GDM1 (cell line): Measurements from ENCODE around the gene MTCH1.
"Not testable (repeated sequence)": the region's sequence is repeated elsewhere in the genome, so short reads cannot be mapped to it uniquely, and the experiment has no call there.

Source experiments
- DNase-seq: peaks from one replicate; lab custom pipeline; 2025; lab: John Stamatoyannopoulos, UW

MTCH1 gene

DNA sequence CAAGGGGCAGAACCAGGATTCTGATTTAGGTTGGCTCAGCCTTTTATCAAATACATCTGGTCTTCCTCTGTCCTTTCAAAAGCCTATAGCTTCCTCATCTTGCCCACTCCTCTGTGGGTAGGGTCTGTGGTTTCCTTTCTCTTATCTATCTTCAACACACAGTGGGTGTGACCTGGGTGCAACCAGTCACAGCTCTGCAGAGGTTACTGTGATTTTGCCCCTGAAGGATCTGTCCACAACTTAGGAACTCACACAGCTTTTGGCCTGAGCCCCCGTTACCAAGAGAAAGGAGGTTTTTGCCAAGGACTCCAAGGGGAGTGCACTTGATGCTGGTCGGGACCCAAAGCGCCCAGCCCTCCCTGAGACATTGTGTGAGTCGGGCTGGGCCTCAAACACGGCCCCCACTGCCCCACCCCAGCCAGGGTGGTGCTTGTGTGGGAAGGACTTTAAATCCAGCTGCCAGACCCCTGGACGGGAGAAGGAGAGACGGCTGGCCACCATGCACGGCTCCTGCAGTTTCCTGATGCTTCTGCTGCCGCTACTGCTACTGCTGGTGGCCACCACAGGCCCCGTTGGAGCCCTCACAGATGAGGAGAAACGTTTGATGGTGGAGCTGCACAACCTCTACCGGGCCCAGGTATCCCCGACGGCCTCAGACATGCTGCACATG is 31.6 kb downstream of the MTCH1 start, which contains the start of gene PI16:
Gene PI16, plus strand, starts transcription at position 477 of the 670 bp plus-strand sequence. Its CDS starts 23 bp downstream, at position 500.
- peak; percentile 85 for DNase-seq

DNA sequence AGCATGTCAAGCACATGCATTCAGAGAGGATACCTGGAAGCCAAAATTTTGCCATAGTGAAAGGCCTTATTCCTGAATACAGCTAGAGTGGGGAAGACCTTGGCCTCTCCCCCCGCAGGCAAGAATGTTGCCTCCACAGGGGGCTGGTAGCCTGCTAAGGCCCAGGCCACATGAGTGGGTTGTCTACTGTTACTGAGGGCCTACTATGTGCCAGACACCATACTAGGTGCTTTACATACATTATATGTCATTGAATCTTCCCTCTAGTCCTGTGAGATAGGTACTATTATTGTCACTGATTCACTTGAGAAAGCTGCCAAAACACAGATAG is 32.1 kb downstream of the MTCH1 start:
- no peak for DNase-seq

DNA sequence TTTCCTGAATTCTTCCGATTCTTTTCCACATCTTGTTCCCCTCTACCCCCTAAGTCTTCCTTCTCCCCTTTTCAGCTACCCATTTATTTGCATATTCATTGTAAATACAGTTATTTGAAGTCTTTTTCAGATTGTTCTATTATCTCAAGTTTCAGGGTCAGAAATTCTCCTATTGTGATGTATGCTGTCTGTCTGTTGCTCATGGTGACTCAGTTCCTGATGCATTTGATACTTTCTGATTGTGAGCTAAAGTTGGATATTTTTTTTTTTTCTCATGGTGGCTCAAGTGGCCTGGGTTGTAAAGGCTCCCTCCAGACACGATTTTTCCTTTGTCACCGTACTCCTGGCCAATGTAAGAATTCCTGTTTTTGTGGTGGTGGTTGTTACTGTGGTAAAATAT is 36.4 kb downstream of the MTCH1 start:
- DNase-seq, result no peak

GRCh38 chr6:36949076-36949475 is 36.9 kb downstream of the MTCH1 start:
- not testable (repeated sequence) for DNase-seq

DNA sequence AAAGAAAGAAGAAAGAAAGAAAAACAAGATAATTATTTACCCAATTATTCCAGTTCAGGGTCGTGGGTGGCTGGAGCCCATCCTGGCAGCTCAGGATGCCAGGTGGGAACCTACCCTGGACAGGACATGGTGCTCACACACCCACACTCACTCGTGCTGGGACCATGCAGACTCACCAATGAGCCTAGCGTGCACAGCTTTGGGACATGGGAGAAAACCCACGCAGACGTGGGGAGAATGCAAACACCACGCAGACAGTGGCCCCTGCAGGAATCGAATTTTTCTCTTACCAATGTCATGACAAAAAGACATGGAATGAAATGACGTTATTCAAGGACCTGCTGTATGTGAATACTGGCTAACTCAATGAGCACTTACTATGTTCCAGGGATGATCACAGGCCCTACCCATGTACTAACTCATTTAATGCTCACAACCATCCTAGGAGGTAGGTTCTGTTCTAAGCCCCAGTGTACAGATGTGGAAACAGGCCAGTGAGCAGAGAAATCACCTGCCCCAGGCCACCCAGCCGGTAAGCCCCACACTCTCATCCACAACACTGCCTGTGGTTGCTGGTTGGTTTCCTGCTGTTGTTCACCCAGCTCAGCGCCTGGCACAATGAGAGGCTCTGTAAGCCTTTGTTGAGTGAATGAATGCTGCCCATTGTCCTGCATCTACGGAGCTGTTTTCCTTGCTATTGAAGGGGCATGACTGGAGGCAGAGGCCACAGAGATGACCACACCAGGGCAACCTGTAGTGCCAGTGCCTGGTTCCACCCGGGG is 38.2 kb downstream of the MTCH1 start:
- DNase-seq, result peak; percentile 16

GRCh38 chr6:36946526-36946925 is 39.5 kb downstream of the MTCH1 start:
- DNase-seq, result no peak

DNA sequence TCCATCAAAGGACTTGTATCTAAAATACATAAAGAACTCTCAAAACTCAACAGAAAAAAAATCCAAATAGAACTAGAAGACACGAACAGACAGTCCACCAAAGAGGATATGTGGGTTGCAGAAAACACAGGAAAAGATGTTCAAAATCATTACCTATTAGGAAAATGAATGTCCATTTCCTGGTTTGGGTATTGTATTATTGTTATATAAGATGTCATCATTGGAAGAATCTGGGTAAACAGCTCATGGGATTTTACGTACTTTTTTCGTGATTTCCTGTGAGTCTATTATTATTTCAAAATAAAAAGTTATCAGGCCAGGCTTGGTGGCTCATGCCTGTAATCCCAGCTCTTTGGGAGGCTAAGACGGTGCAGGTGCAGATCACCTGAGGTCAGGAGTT is 40.7 kb downstream of the MTCH1 start:
- DNase-seq, result no peak

- DNase-seq, result no peak
These were observed 41.3 kb downstream of the MTCH1 start for GRCh38 chr6:36944650-36945049.

GRCh38 chr6:36942329-36942728 is 43.7 kb downstream of the MTCH1 start:
- not testable (repeated sequence) for DNase-seq

- not testable (repeated sequence) for DNase-seq
These were observed 44.4 kb downstream of the MTCH1 start for GRCh38 chr6:36941561-36941960.

GRCh38 chr6:36940027-36940426 is 46.0 kb downstream of the MTCH1 start:
- no peak for DNase-seq

- not testable (repeated sequence) for DNase-seq
These were observed 47.0 kb downstream of the MTCH1 start for GRCh38 chr6:36939005-36939404.

GRCh38 chr6:36938536-36938935 is 47.5 kb downstream of the MTCH1 start:
- no peak for DNase-seq

DNA sequence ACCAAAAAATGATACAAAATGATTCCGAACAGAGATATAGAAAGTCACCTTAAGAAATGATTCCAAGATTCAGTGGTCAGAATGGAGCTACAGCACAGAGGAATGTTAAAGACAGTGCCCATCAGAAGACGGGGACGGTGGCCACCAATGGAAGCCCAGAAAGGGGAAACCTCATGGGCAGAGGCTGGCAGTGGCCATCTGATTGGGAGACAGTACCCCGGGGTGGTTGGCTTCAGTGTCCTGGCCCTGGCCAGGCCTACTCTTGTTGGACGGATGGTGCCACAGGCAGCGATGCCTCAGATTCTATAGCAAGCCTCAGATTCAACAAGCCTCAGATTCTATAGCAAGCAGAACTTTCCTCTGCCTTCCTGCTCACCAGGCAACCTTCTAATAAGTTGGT is 48.1 kb downstream of the MTCH1 start:
- no peak for DNase-seq

- DNase-seq, result no peak
These were observed 49.2 kb downstream of the MTCH1 start for GRCh38 chr6:36936824-36937223.

DNA sequence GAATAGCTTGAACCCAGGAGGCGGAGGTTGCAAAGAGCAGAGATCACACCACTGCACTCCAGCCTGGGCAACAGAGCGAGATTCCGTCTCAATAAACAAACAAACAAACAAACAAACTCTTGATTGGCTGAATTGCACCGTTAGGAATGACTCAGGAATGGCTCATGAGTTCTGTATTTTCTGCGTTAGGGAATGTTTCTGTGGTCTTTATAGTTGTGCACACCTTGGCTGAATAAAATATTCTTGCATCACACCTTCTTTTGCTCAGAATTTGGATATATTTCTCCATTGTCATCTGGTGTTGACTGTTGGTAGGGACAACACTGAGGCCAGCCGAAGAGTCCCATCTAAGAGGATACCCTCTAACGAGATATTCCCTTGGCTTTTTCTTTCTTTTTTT is 51.1 kb downstream of the MTCH1 start:
- no peak for DNase-seq

- no peak for DNase-seq
These were observed 52.5 kb downstream of the MTCH1 start for GRCh38 chr6:36933519-36933918.

DNA sequence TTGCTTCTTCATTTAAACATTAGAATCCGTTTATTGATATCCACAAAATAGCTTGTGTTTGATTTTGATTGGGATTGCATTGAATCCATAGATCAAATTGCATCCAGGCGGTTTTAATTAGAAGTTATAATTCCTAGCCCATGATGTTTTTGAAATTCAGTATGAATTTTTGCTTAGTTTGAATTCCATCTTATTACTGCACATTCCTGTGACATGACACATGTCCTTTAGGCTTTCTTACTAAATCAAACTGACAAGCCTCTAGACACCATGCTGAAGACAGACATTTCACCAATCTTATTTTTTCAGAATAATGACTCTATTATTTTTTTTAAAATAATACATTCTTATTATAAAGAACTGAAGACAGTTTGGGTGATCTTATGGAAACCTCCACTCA is 52.9 kb downstream of the MTCH1 start:
- DNase-seq, result no peak

DNA sequence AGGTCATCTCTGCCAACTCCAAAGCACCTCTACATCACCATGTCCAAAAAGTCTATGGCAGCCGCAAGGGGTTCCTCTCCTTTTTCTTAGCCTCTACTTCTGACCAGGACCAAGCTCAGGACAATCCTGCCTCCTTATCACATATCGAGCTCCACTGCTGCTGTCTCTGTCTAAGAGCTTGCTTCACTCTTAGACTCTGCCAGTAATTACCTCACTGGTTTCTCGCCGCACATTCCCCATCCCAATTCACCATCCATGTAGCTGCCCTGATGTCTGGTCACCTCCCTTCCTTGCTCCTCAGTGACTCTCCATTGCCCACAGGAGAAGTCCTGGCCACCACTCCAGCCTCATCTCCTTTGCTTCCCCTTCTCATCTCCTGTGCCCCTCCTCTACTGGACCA is 55.5 kb downstream of the MTCH1 start:
- DNase-seq, result no peak

GRCh38 chr6:36929607-36930006 is 56.4 kb downstream of the MTCH1 start:
- no peak for DNase-seq

- DNase-seq, result no peak
These were observed 56.8 kb downstream of the MTCH1 start for GRCh38 chr6:36929152-36929551.

GRCh38 chr6:36928547-36928918 is 57.5 kb downstream of the MTCH1 start:
- DNase-seq, result no peak

DNA sequence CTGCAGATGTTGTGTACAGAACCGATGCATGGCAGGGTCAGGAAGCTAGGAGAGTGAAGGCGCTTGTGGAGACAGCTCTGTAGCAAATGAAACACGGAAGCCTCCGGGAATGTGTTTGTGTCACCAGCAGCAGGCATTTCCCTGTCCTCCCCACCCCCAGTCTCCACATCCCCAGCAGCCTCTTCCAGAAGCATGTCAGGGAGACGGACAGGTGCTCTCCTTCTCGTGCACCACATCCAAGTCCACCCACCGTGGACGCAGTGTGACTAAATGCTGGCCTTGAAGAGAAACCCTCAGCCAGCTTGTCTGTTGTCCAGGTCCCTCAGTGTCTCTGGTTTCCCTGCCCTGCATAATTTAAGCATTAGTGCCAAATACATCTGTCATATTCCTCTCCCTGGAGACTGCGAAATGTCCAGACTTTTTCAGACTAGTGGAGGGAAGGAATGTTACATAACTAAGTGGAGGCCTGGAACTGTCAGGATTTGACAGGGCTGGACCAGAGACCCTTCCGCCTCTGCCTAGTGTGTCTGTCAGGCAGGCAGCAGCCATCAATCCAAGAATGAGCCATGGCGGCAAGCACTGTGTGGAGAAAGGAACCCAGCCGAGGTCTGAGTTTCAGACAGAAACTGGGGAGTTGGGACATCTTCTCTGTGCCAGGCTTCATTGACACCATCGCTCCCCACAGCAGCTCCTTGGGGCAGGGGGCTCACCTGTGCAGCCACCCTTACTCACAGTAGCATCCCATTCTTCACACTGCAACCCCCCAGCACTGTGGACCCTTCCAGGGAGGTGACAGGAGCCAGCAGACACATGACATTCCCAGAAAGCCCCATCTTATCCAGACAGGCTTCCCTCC is 58.1 kb downstream of the MTCH1 start:
- DNase-seq, result no peak
